ENCODE results near the gene TSPAN5.
A peak's percentile ranks its signal among the peaks of the same experiment; 100 is the strongest.

TSPAN5 gene

DNA sequence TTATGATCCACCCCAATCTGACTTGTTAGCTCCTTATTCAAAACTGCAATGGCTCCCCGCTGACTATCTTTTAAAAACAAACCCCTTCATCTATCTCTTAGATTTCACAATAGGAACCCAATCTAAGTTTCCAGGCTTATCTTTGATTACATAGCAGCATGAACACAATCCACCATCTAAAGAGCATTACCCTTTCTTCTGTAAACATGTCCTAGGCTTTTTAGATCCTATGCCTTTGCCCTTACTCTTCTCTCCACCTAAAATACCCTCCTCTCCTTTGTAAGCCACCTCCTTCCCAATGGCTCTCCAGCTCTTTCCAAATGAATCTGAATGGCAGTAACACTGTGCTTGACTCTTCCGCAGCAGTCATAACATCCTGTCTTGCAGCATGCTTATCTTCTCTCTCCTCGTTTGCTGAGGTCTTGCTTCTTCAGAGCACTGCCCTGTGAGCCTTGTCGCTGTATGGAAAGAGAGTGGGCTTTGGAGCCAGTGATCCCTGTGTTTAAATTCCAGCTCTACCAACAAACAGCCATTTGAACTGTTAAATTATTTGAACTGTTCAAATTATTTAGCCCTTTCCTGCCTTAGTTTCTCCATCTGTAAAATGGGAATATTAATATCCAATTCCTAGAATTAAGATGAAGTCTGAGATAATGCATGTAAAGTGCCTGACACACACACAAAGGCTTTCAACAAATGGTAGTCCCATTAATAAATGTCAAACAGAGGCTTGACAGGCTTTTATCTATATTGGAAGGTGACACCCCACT, 16.2 kb upstream of the TSPAN5 start:
- DNase-seq (ENCODE audit: extremely low spot score, insufficient read length, low read depth) (no peak), FAIRE-seq (no peak)

- DNase-seq (ENCODE audit: extremely low spot score, insufficient read length, low read depth) = no peak
- no peak for FAIRE-seq
Measured at GRCh38 chr4:98673978-98674377, 15.6 kb upstream of the TSPAN5 start.

GRCh38 chr4:98673288-98673644, 14.9 kb upstream of the TSPAN5 start:
- FAIRE-seq (no peak), DNase-seq (ENCODE audit: extremely low spot score, insufficient read length, low read depth) (no peak)

DNA sequence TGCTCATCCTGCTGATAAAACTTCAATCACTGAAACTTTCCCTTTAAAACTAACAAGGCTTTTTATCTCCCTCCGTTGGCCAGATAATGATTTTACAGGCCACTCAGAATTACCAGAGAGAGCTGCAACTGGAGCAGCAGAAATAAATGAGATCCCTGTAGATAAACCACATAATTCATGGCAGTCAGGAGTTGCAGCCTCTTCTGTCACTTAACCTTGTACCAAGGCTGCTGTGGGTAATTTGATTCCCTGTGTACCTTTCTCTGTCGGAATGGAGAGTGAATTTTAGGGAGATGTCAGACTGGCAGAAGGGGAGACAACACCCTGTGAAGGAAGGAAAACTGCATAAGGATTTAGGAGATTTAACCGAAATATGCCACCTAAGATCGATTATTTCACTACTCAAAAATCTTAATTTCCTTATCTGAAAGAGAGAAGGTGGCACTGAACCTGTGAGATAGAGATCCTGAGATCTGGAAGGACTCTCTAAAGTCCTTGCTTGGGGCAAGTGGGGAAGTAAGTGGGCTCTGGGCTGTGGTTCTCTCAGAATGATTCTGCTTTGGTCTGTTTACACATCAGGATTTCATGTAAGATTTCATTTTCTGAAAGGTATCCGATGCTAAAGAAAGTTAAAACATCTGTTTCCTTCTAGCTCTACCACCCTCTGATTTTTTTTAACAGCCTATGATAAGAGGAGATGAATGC, 14.3 kb upstream of the TSPAN5 start:
- no peak for FAIRE-seq
- no peak for DNase-seq (ENCODE audit: extremely low spot score, insufficient read length, low read depth)

DNA sequence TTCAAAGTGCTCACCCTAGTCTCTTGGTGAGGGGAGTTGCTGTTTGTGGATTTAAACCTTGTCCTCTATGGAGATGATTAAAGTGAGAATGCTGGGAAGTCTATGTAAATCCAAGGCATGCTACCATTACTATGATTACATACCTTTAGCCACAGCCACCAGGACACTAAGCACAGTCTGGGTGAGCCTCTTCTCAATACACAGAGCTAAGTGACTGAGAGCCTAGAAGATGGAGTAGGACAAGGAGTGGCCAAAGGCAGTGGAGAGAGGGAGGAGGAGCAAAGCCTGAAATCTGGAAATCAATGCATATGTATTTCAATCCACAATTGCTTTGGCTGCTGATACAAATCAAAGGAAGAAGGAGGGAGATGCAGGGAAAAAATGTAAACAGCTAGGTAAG, 12.7 kb upstream of the TSPAN5 start:
- no peak for FAIRE-seq
- no peak for DNase-seq (ENCODE audit: extremely low spot score, insufficient read length, low read depth)

DNA sequence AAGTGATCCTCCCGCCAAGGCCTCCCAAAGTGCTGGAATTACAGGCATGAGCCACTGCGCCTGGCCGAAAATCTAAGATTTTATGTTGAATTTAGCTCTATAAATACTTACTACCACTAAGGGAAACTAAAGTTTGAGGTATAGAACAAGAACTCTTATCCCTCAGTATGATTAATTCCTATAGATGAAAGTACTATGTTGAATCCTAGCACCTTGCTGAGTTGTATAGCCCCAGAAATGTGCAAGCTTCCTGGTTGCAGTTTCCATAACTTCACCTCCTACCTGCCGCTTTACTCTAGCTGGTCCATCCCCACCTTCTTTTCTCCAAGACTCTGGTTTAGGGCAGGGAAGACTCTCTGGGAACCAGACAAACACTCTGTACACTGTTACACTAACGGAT, 11.8 kb upstream of the TSPAN5 start:
- no peak for FAIRE-seq
- no peak for DNase-seq (ENCODE audit: extremely low spot score, insufficient read length, low read depth)

DNA sequence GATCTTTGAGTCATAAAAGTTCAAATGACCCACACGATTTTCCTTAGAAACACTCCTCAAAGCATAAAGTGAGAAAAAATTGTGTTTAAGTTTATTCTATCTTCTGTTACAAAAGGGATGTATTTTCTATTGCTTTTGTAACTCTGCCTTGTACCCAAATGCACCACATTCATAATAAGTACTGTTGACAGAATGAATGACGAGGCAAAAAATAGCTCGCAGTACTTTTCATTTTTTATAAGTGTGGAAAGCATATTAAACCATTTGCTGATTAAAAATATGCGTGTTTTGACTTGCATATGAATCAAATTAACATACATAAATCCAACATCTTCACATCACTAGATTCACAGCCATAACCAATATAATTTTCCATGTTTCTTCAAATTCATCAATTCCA, 11.2 kb upstream of the TSPAN5 start:
- DNase-seq (ENCODE audit: extremely low spot score, insufficient read length, low read depth) (no peak), FAIRE-seq (no peak)

GRCh38 chr4:98664959-98665358, 6.5 kb upstream of the TSPAN5 start:
- FAIRE-seq (no peak), DNase-seq (ENCODE audit: extremely low spot score, insufficient read length, low read depth) (no peak)

GRCh38 chr4:98663226-98664006, 5.0 kb upstream of the TSPAN5 start:
- FAIRE-seq = peak; percentile 96

GRCh38 chr4:98662626-98663225, 4.3 kb upstream of the TSPAN5 start:
- FAIRE-seq = peak; percentile 15
- no peak for DNase-seq (ENCODE audit: extremely low spot score, insufficient read length, low read depth)

More at GRCh38 chr4:98663226-98664006, 5.0 kb upstream of the TSPAN5 start:
- peak; percentile 42 for DNase-seq (ENCODE audit: extremely low spot score, insufficient read length, low read depth)

- DNase-seq (ENCODE audit: extremely low spot score, insufficient read length, low read depth) (no peak), FAIRE-seq (no peak)
Measured at GRCh38 chr4:98662055-98662453, 3.6 kb upstream of the TSPAN5 start.

DNA sequence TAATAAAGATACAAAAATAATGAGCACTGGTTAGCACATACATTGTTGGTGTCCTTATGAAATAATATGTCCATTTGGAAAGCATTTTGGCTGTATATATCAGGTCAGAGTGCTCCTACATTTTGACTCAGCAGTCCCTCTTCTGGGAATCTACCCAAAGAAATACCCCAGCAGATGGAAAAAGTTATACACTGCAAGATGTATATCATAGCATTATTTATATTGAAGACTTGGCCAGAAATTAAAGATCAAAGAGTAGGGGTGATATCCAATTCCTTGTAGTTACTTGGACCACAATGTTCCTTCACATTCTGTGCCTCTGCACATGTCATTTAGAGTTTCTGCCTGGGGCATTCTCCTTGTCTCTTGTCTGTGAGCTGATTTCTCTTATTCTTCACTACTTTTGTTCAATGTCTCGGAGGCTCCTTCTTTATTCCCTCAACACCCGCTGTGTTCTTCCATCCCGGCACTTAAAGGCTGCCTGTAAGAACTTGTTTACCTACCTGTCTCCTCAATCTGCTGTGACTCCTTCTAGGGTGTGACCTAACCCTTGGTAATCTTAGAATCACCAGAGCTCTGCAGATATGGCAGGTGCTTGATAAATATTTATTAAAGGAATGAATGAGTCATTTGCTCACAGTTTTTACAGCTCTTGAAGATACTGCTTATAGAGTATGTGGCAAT, 3.1 kb upstream of the TSPAN5 start:
- FAIRE-seq (no peak), DNase-seq (ENCODE audit: extremely low spot score, insufficient read length, low read depth) (no peak)

- FAIRE-seq (no peak), DNase-seq (ENCODE audit: extremely low spot score, insufficient read length, low read depth) (no peak)
Measured at GRCh38 chr4:98659741-98660462, 1.5 kb upstream of the TSPAN5 start.

DNA sequence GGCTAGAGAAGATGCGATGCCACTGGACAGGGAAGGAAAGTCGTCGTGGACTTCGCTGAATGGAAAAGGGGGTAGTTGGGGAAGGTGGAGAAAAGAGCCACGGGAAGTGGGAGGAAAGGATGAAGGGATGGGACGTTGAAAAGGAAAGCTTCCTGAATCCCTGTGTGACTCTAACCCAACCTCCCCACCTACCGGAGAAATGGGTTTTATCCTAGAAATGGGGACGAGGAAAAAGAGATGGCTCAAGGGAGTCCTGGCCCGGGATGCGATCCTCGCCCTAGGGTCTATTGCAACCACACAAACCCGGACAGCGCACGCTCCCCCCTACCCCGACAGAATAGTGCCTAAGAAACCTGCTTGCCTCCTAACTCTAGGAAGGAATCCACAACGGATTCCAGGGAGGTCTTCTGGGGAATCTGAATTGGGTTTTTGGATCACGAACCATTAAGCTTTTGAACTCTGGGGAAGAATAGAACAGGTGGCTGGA, 738 bp upstream of the TSPAN5 start:
- FAIRE-seq (no peak), DNase-seq (ENCODE audit: extremely low spot score, insufficient read length, low read depth) (no peak)

GRCh38 chr4:98657531-98658286, 702 bp downstream of the TSPAN5 start:
- DNase-seq (ENCODE audit: extremely low spot score, insufficient read length, low read depth) = no peak
- FAIRE-seq = peak; percentile 47

DNA sequence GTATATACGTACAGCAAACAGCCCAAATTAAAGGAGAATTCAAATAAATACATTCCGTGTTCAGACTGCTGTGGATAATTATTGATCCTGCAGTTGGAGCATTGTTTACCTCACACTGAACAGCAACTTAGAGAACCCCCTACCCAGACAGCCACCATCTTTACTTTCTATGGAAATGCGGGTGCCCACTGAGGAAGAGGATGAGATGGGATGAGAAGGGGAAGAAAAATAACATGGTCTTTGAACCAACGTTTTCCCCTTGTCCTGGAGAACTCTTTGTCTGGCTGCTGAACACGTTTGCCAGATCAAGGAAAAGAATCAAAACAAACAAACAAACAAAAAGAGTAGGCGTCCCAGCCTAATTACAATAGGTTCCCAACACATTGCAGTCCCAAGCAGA, 1.5 kb downstream of the TSPAN5 start:
- no peak for DNase-seq (ENCODE audit: extremely low spot score, insufficient read length, low read depth)
- FAIRE-seq = no peak

GRCh38 chr4:98656443-98656842, 2.0 kb downstream of the TSPAN5 start:
- no peak for FAIRE-seq
- no peak for DNase-seq (ENCODE audit: extremely low spot score, insufficient read length, low read depth)
